NCI-H1048 (cell line): ENCODE data around the gene KLHL22.
"Not testable (repeated sequence)": the region's sequence is repeated elsewhere in the genome, so short reads cannot be mapped to it uniquely, and the experiment has no call there.

Source experiments
- DNase-seq: peaks from one replicate; lab custom pipeline; 2025; lab: John Stamatoyannopoulos, UW

The KLHL22 gene

GRCh38 chr22:20524004-20524481, 28.4 kb upstream of the KLHL22 start:
- no peak for DNase-seq

DNA sequence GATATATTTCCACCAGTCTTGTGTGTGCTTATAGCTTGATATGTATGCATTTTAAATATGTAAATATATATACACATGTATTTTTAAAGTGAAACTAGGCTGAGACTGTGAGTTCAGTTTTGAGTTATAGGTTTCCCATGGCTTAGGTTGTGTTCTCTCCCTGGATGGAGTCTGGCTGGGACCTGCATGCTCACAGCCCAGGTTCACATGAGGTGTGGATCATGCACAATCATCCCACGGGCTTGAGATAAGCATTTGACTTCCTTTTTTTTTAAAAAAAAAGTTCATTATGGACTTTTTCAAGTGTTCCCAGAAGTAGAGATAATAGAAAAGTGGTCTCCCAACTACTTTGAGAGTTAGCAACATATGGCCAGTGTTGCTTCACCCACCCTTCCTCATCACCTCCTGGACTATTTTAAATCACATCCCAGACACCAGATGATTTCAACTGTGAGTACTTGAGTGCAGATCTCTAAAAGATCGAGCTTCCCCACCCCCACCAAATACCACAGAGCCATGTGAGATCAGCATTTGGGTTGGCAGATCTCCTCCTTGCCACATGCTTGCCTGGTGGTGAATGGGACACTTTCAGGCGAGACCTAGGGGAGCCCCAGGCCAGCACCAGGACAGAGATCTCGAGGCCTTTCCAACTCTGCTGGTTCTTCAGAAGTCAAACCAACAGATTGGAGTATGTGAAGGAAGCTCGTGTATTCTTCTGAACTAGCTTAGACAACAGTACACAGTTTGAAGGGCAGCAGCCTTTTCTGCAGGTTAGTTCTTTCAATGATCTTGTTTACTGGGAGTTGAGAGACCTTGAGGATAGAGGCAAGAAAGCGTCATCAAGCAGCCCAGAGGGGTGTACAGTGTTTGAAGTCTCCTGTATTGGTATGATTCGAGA, 27.7 kb upstream of the KLHL22 start:
- DNase-seq = no peak

DNA sequence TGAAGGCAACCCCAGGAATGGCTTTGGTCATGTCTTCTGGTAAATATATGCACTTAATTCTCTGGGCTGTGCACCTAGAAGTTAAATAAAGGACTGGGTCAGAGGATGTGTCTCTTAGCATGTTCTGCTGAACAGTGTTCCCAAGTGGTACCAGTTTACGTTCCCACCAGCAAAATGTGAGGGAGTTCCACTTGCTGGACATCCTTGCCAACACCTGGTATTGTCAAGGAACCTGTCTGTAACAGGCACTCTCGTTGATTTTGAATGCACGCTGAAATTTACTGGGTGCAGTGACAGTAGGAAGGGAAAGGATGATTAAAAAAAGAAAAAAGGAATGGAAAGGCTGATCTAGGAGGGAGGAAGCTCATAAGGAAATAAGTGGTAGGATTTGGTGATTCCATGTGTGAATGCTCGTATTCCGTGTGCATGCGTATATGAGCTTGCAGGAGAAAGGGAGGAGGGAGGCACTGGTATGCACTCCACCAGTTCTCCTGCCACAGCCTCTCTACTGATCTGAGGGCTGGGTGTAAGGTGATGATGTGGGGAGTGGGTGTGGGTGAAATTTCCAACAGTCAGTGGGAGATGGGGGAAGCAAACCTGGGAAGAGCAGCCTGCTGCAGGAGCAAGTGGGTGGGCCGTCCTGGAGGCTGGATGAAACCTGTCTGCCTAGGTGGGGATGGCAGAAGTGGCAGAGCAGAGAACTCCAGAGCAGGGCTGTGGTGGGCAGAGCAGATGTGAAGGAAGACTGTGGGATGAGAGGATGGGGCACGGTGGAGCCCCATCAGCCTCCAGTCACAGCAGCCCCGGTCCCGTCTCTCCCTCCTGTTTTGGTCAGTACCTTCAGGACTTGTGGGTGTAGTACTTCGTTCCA, 26.8 kb upstream of the KLHL22 start:
- no peak for DNase-seq

DNA sequence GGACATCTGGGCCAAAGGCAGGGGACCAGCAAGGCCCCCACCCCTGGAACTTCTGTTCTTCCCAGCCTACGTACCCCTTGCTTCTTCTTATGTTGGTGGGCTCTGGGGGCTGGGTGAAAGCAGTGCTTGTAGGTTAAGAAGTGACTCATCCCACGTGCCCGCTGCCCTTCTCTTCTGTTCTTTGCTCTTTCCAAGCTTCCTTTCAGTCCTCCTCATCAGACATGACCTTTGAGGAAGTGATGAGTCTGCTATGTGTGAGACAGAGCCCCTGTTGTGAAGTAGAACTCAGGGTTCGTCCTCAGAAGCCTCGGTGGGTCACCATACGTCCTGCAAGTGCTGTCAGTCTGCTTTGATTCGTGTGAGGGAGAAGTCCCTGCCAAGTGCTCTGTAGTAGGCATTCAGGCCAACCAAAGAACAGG, 24.5 kb upstream of the KLHL22 start:
- no peak for DNase-seq

DNA sequence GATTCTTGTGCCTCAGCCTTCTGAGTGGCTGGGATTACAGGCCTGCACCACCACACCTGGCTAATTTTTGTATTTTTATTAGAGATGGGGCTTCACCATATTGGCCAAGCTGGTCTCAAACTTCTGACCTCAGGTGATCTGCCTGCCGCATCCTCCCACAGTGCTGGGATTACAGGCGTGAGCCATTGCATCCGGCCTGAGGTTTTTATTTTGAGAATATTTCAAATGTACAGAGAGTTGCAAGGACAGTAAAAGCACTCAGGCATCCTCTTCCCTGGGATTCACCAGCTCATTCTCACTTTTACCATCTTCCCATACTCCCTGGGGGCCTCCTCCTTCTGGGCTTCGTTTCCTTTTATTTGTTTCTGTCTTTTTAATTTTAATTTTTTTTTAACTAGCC, 24.0 kb upstream of the KLHL22 start:
- no peak for DNase-seq

DNA sequence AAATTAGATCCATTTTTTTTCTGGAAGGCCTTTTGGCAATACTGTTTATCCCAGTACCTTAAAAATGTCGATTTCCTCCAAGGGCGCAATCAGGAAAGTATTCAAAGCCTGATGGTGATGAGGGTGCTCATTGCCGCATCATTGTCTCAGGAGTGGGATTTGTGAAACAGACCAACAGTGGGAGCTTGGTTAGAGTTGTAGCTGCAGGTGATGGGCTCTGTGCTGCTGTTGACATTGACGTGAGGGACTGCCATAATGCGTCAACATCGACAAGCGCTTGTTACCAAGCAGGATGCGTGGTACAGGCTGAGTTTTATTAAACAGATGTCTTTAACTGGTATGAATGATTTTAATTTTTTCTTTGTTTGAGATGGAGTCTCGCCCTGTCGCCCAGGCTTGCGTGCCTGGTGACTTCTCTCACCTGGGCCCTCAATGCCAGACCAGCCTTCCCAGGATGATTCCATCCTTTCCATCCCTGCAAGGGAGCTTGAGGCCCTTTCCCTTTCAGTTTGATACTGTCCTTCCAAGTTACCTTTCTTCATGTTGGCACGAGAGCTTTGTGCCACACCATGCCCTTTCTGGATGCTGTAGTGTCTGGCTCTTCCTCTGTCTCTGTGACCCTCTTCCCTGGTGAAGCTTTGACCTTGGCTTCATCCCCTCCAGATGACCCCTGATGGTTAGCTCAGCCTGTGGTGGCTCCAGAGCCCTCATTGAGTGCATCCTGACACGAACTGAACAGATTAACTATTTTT, 22.4 kb upstream of the KLHL22 start:
- DNase-seq = no peak

DNA sequence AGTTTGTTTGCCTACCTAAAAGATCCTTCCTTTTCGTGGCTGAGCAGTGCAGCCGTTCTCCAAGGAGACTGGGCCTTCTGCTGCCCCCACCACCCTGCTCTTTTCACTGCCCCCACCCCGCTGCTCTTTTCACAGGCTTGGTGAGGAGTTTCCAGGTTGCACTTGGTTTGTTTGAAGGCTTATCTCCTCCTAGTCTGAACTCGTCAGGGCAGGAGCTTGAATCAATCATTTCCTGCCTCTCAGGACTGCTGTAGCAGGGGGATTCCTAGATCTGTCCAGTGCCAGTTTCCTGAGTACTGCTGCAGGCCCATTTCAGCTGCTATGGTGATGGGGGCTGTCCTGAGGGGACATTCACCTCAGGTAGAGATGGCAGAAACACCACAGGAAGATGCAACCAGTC, 21.8 kb upstream of the KLHL22 start:
- no peak for DNase-seq

DNA sequence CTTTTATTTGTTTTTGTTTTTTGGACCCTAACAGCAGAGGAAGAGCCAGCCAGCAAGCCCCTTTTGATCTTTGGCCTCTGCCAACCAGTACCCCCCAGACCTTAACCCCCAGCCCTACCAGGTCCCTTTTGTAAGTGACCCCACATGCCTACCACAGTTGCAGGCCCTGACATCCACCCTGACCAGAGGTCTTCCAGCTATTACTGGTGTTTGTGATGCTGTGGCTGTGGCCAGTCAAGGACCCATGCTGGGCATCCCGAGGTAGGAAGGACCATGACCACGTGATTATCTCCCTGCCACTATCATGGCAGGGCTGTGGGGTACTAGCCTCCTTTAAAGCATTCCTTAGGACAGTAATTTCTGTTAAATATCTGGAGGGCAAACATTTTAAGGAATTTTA, 20.8 kb upstream of the KLHL22 start:
- no peak for DNase-seq

DNA sequence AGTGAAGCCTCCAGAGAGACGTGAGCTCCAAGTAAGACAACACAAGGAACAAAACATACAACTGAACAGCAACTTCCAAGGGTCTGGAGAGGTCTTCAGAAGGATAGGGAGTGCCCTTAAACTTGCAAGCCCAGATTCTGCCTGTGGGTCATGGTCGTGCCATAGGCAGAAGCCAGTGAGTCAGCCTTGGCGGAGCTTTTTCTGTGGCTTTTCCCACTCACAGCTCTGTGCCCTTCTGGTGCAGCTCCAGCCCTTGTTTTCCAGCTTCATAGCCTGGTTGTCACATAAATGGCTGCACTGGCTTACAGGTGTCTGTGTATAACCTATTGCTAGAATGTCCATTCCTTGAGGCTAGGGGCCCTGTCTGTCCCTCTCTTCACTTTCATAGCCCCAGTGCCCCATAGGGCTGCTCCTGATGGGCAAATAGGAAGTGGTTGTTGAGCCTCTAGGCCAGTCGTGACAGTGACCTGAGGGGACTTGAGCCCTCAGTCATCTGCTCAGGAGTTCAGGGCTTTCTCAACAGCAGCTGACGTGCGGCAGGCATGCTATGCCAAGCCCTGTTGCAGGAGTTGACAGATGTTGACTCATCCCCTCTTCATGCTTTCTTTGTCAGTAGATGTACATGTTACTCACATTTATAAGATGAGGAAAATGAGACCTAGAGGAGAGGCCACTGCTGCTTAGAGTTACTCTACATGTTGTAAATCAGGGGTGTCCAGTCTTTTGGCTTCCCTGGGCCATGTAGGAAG, 19.2 kb upstream of the KLHL22 start:
- DNase-seq = no peak

- DNase-seq = no peak
Measured at GRCh38 chr22:20511578-20512229, 16.1 kb upstream of the KLHL22 start.

DNA sequence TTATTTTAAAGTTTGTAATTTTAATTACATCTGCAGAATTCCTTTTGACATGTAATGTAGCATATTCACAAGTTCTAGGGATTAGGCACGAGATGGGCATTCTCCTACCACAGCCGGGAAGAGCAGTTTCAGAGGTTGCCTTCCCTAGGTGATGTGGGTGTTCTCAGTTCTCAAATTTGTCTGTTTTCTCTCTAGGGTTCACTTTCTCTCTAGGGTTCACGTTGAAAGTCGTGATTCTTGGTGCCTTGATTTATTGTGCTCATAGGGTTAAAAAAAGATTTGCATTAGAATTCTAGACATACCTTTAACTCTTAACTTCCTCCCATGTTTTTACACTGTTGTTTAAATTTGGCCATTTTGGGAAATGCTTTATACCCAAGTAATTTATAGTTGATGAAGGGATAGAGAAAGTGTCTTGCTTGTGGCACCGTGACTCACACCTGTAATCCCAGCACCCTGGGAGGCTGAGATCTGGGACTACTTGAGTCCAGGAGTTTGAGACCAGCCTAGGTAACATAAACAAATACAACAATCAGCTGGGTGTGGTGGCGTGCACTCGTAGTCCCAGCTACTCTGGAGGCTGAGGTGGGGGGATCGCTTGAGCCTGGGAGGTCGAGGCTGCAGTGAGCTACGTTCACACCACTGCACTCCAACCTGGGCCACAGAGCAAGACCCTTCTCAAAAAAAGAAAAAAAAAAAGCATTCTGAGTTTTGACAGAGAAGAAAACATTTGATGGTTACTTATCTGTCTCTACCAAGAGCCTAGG, 15.4 kb upstream of the KLHL22 start:
- no peak for DNase-seq

DNA sequence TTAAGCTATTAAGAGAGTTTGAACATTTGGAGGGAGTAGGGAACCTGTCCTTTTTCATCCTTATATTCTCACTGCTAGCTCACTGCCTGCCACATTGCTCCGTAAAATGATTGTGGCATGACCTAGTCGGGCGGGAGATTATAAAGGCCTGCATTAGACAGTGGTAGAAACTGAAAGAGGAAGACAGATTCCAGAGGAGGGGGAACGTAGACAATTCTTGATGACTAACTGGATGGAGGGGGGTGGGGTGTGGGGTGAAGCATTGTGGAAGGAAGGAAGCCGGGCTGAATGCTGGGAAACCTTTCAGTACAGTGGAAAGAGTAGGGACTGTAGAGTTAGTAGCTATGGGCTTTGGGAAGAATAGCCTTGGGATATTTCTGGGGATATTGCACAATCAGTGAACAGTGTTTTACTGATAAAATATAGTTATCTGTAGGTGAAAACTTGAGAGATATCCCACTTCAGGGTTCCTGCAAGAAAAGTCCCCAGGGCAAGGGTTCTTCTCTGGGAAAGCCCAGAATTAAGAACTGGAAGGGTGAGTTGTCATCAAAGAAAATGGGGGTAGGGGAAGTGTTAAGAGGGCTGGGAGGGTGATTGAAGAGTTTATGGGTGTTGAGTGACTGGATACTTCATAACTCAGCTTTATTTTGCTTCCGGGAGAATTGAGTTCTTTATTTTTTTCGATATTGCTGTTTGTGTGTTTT, 13.9 kb upstream of the KLHL22 start:
- DNase-seq = no peak

DNA sequence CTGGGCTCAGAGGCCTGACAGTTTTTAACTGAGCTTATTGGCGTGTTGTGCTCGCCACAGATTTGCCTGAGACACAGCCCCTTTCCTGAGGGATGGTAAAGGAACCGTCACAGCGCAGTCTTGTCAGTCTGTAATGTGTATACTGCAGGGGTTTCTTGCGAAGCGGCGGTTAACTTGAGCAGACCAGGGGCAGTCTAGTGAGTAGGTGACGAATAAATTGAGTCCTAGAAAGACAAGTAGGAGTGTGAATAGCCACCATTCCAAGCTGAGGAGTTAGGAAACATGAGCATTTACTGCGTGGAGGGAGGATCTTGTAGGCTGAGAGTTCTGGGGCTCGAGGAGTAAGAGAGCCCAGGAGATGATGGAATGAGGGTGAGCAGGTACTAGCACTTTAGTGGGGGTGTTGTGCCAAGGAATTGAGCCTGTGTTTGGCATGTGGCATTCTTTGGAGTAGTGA, 13.2 kb upstream of the KLHL22 start:
- DNase-seq = no peak

- DNase-seq = not testable (repeated sequence)
Measured at GRCh38 chr22:20508067-20508755, 12.6 kb upstream of the KLHL22 start.

- peak; percentile 46 for DNase-seq
Measured at GRCh38 chr22:20507253-20508066, 11.9 kb upstream of the KLHL22 start, which contains the start of gene MED15. Gene MED15 (plus strand): TSS chr22:20507610. CDS start chr22:20507679, 69 bp downstream.

GRCh38 chr22:20506543-20507252, 11.1 kb upstream of the KLHL22 start:
- no peak for DNase-seq

GRCh38 chr22:20504293-20504922, 8.8 kb upstream of the KLHL22 start:
- not testable (repeated sequence) for DNase-seq
